K562 (cell line): Measurements from ENCODE around the gene STK16.

Experiments used
- CHAMP1 ChIP-seq: fragments of 450-650 bp; IDR thresholded peaks from 2 replicates; pipeline ENCODE4 v1.6.1; 2016; ENCODE audit warnings: mild to moderate bottlenecking
- CTCF ChIP-seq, 3 experiments: IDR thresholded peaks in 2 of 3; conservative IDR thresholded peaks in 1 of 3; 2 replicates each; pipeline ENCODE4 v1.5.1; 2011 to 2012; ENCODE audit warnings: low read length in 3 of 3, mild to moderate bottlenecking in 3 of 3, control low read depth in 2 of 3, improper control_type of control experiment in 1 of 3, inconsistent platforms in 1 of 3, low read depth in 1 of 3, mixed read lengths in 1 of 3, moderate library complexity in 1 of 3; ENCODE audit not compliant: insufficient read depth in 2 of 3
- EP300 ChIP-seq: IDR thresholded peaks from 2 replicates; pipeline ENCODE4 v1.6.1; 2012; ENCODE audit warnings: low read length, improper control_type of control experiment
- PTBP1 ChIP-seq: fragments of 200-400 bp; formaldehyde crosslinking; IDR thresholded peaks from 2 replicates; pipeline ENCODE4 v1.6.1; 2017; ENCODE audit warnings: low read depth, low read length
- SMAD4 ChIP-seq: fragments of 250-450 bp; sonication (Bioruptor Pico); conservative IDR thresholded peaks from 2 replicates; pipeline ENCODE4 v1.8.0; 2021; ENCODE audit warnings: inconsistent platforms, mild to moderate bottlenecking, moderate library complexity
- ZNF655 ChIP-seq: fragments of 250-450 bp; sonication (Bioruptor Pico); IDR thresholded peaks from 2 replicates; pipeline ENCODE4 v1.5.0; 2021

- TF ChIP-seq ZNF655 (CRISPR knock-in tag) (no peak), CHAMP1 (no peak), CTCF (IDR thresholded peaks at IDR 0.05 in 2 of 3, conservative IDR thresholded peaks at IDR 0.05 in 1 of 3; ENCODE audit: insufficient read depth in 2 of 3, low read depth in 1 of 3, low read length in 3 of 3) (no peak), EP300 (no peak), PTBP1 (no peak), SMAD4 (CRISPR knock-in tag) (no peak)
These were observed 24.2 kb downstream of the STK16 start for GRCh38 chr2:219269362-219270054.
